22Rv1 (cell line): ENCODE results near the gene INPP5A.

Source experiments
- CTCF ChIP-seq: fragments of 450-650 bp; IDR thresholded peaks from 2 replicates; pipeline ENCODE4 v1.5.1; 2017; ENCODE audit warnings: mild to moderate bottlenecking
- ZFX ChIP-seq: fragments of 450-650 bp; IDR thresholded peaks from 2 replicates; pipeline ENCODE4 v1.6.1; 2017; ENCODE audit warnings: antibody characterized with exemption, borderline replicate concordance

GRCh38 chr10:132617737-132618052, 80.1 kb downstream of the INPP5A start:
- TF ChIP-seq CTCF (no peak), ZFX (no peak)
